H9 (cell line): Measurements from ENCODE around the gene KCNMB1. TPM values are rescaled to one million over a fixed set of nuclear protein-coding genes. Genes with fewer than 3 reads are reported as not detected.

Source experiments
- DNase-seq: peaks from one replicate; pipeline ENCODE4 v3.0.0-alpha.2; 2017
- H2AFZ ChIP-seq: one replicate; pipeline ENCODE4 v1.6.1; 2013; ENCODE audit warnings: mild to moderate bottlenecking, low read length, control low read depth, moderate library complexity
- H2AK5ac ChIP-seq: 2 replicates; pipeline ENCODE4 v1.6.1; 2013; ENCODE audit warnings: low read length, control low read depth, mixed read lengths; ENCODE audit not compliant: insufficient read length
- H2BK120ac ChIP-seq: one replicate; pipeline ENCODE4 v1.6.1; 2013; ENCODE audit warnings: low read depth, mild to moderate bottlenecking, low read length, control low read depth, inconsistent platforms; ENCODE audit not compliant: poor library complexity, severe bottlenecking
- H2BK12ac ChIP-seq: 2 replicates; pipeline ENCODE4 v1.6.1; 2013; ENCODE audit warnings: low read length, control low read depth, mixed read lengths, low read depth; ENCODE audit not compliant: insufficient read length
- H2BK15ac ChIP-seq: 2 replicates; pipeline ENCODE4 v1.6.1; 2013; ENCODE audit warnings: low read depth, low read length, control low read depth
- H2BK20ac ChIP-seq: one replicate; pipeline ENCODE4 v1.6.1; 2013; ENCODE audit warnings: low read depth, mild to moderate bottlenecking, low read length, control low read depth, inconsistent platforms; ENCODE audit not compliant: poor library complexity, severe bottlenecking
- H2BK5ac ChIP-seq: 2 replicates; pipeline ENCODE4 v1.6.1; 2013; ENCODE audit warnings: low read length, control low read depth, mixed read lengths; ENCODE audit not compliant: insufficient read length
- H3K14ac ChIP-seq: 2 replicates; pipeline ENCODE4 v1.6.1; 2013; ENCODE audit warnings: low read length, control low read depth; ENCODE audit not compliant: insufficient read depth
- H3K18ac ChIP-seq: 2 replicates; pipeline ENCODE4 v1.6.1; 2013; ENCODE audit warnings: low read depth, mild to moderate bottlenecking, mixed read lengths, low read length, control low read depth; ENCODE audit not compliant: insufficient read length
- H3K23ac ChIP-seq: 2 replicates; pipeline ENCODE4 v1.6.1; 2013; ENCODE audit warnings: low read length, control low read depth, mixed read lengths, low read depth; ENCODE audit not compliant: insufficient read length
- H3K23me2 ChIP-seq: 2 replicates; pipeline ENCODE4 v1.6.1; 2013; ENCODE audit warnings: low read depth, mild to moderate bottlenecking, mixed read lengths, low read length, control low read depth; ENCODE audit not compliant: insufficient read length, poor library complexity, severe bottlenecking
- H3K27ac ChIP-seq: 2 replicates; pipeline ENCODE4 v1.5.1; 2013; ENCODE audit warnings: low read length, control low read depth, mixed read lengths, low read depth; ENCODE audit not compliant: insufficient read length
- H3K27me3 ChIP-seq: 2 replicates; pipeline ENCODE4 v1.6.1; 2013; ENCODE audit warnings: low read length, control low read depth, inconsistent platforms; ENCODE audit not compliant: insufficient read depth
- H3K4ac ChIP-seq: 2 replicates; pipeline ENCODE4 v1.6.1; 2013; ENCODE audit warnings: low read depth, mild to moderate bottlenecking, control low read depth, inconsistent platforms, low read length, moderate library complexity
- H3K4me1 ChIP-seq: 2 replicates; pipeline ENCODE4 v1.6.1; 2013; ENCODE audit warnings: low read length, control low read depth, inconsistent platforms; ENCODE audit not compliant: insufficient read depth
- H3K4me2 ChIP-seq: 2 replicates; pipeline ENCODE4 v1.6.1; 2013; ENCODE audit warnings: low read length, control low read depth, mixed read lengths; ENCODE audit not compliant: insufficient read length, insufficient read depth
- H3K56ac ChIP-seq: 2 replicates; pipeline ENCODE4 v1.6.1; 2013; ENCODE audit warnings: low read depth, mild to moderate bottlenecking, mixed read lengths, low read length, control low read depth; ENCODE audit not compliant: insufficient read length
- H3K79me1 ChIP-seq: 2 replicates; pipeline ENCODE4 v1.6.1; 2013; ENCODE audit warnings: low read depth, mild to moderate bottlenecking, moderate library complexity, low read length, control low read depth, inconsistent platforms; ENCODE audit not compliant: insufficient read depth, poor library complexity, severe bottlenecking
- H3K79me2 ChIP-seq: 2 replicates; pipeline ENCODE4 v1.6.1; 2013; ENCODE audit warnings: low read length, control low read depth, inconsistent platforms; ENCODE audit not compliant: insufficient read depth
- H3K9ac ChIP-seq: 2 replicates; pipeline ENCODE4 v1.6.1; 2013; ENCODE audit warnings: low read length, control low read depth, mixed read lengths; ENCODE audit not compliant: insufficient read length; ENCODE audit errors: extremely low read depth
- H3K9me3 ChIP-seq: one replicate; pipeline ENCODE4 v1.6.1; 2013; ENCODE audit warnings: low read depth, low read length, inconsistent platforms; ENCODE audit not compliant: control insufficient read depth
- H3T11ph ChIP-seq: one replicate; pipeline ENCODE4 v1.6.1; 2013; ENCODE audit warnings: mild to moderate bottlenecking, low read length, control low read depth, inconsistent platforms
- H4K20me1 ChIP-seq: one replicate; pipeline ENCODE4 v1.6.1; 2013; ENCODE audit not compliant: control insufficient read depth, insufficient read length, insufficient read depth
- H4K5ac ChIP-seq: 2 replicates; pipeline ENCODE4 v1.6.1; 2013; ENCODE audit warnings: low read depth, mild to moderate bottlenecking, mixed read lengths, low read length, control low read depth; ENCODE audit not compliant: insufficient read length
- H4K8ac ChIP-seq: replicated peaks from 2 replicates; pipeline ENCODE4 v1.6.1; 2013; ENCODE audit warnings: low read length, control low read depth, mixed read lengths, low read depth; ENCODE audit not compliant: insufficient read length
- H4K91ac ChIP-seq: 2 replicates; pipeline ENCODE4 v1.6.1; 2013; ENCODE audit warnings: low read depth, mild to moderate bottlenecking, moderate library complexity, mixed read lengths, low read length, control low read depth; ENCODE audit not compliant: insufficient read length
- H3K27ac Mint-ChIP-seq, 3 experiments: 2 replicates in 2 of 3; 3 replicates in 1 of 3; pipeline ENCODE4 v1.8.0; 2020 to 2021; ENCODE audit warnings: mixed read lengths in 3 of 3, mild to moderate bottlenecking in 1 of 3, moderate library complexity in 1 of 3
- H3K27me3 Mint-ChIP-seq: 2 replicates; pipeline ENCODE4 v1.8.0; 2021; ENCODE audit warnings: low read depth, mild to moderate bottlenecking, moderate library complexity, mixed read lengths
- H3K36me3 Mint-ChIP-seq, 3 experiments: 2 replicates in 2 of 3; 3 replicates in 1 of 3; pipeline ENCODE4 v1.8.0; 2020 to 2021; ENCODE audit warnings: low read depth in 3 of 3, mixed read lengths in 3 of 3; ENCODE audit not compliant: insufficient read depth in 1 of 3
- H3K4me1 Mint-ChIP-seq, 2 experiments: 2 replicates each; pipeline ENCODE4 v1.8.0; 2020; ENCODE audit warnings: mixed read lengths in 2 of 2
- H3K4me3 Mint-ChIP-seq, 2 experiments: 2 replicates in 1 of 2; 3 replicates in 1 of 2; pipeline ENCODE4 v1.8.0; 2020 to 2021; ENCODE audit warnings: mild to moderate bottlenecking in 2 of 2, mixed read lengths in 2 of 2, moderate library complexity in 1 of 2
- H3K9me3 Mint-ChIP-seq, 2 experiments: 2 replicates in 1 of 2; 3 replicates in 1 of 2; pipeline ENCODE4 v1.8.0; 2020; ENCODE audit warnings: mild to moderate bottlenecking in 2 of 2, mixed read lengths in 2 of 2, moderate library complexity in 1 of 2
- CTCF ChIP-seq: fragments of 200-600 bp; sonication (generic); conservative IDR thresholded peaks from 3 replicates; pipeline ENCODE4 v1.8.0; 2021; ENCODE audit warnings: antibody characterized with exemption, mild to moderate bottlenecking
- WGBS: extraction: QIAGEN DNeasy Blood & Tissue Kit; methylation state at CpG from one replicate; pipeline ENCODE4 v1.1.7; 2013; ENCODE audit warnings: missing lambda C conversion rate, low lambda C conversion rate, mixed read lengths; ENCODE audit not compliant: insufficient read length; ENCODE audit errors: extremely low coverage; 5-methylcytosine and 5-hydroxymethylcytosine counted together
- total RNA-seq: library from RNA; stranded (reverse); gene quantifications from 2 replicates; pipeline ENCODE4 v1.2.1, GENCODE V29; 2021

KCNMB1 gene
- total RNA-seq, 1 experiment from 2014 or later: 0.28 TPM

GRCh38 chr5:170361116-170361515 lies 28.1 kb downstream of the KCNMB1 start:
- no peak overlapping the region for H2BK5ac ChIP-seq
- Mint-ChIP-seq H3K27ac (no peak overlapping the region), H3K27me3 (peaks cover 1% of the 10 kb centered on the region), H3K36me3 (no peaks in the 10 kb centered on the region; a peak in 1 of 7 replicates), H3K4me3 (no peak overlapping the region), H3K9me3 (no peaks in the 10 kb centered on the region; a peak in 1 of 5 replicates), H3K4me1 (peaks cover 20 to 33% of the 10 kb centered on the region in 2 experiments)
- H3K4ac ChIP-seq: no peak overlapping the region
- WGBS: no CpG with 5 or more reads among the region's 5 CpGs
- no peak overlapping the region for H3K56ac ChIP-seq
- H3K79me2 ChIP-seq: no peaks in the 10 kb centered on the region
- no peak overlapping the region for H2AK5ac ChIP-seq
- peak overlapping the region; percentile 18; the same call in 1 of the 2 replicates for H3K14ac ChIP-seq
- H3T11ph ChIP-seq: no peak overlapping the region
- no peak overlapping the region for H2AFZ ChIP-seq
- H2BK20ac ChIP-seq: no peak overlapping the region
- H3K23ac ChIP-seq: no peak overlapping the region
- H3K4me1 ChIP-seq: no peaks in the 10 kb centered on the region; the same call in 1 of the 2 replicates
- no peak overlapping the region for H2BK12ac ChIP-seq
- H4K20me1 ChIP-seq: no peaks in the 10 kb centered on the region
- H3K27me3 ChIP-seq: no peaks in the 10 kb centered on the region; the same call in 1 of the 2 replicates
- no peak overlapping the region for H3K4me2 ChIP-seq
- no peak overlapping the region for H3K27ac ChIP-seq
- no peaks in the 10 kb centered on the region for H3K9me3 ChIP-seq
- no peak overlapping the region for H4K5ac ChIP-seq
- H2BK15ac ChIP-seq: no peak overlapping the region
- no peak for TF ChIP-seq CTCF
- no peak overlapping the region for H2BK120ac ChIP-seq
- no peak overlapping the region for H4K8ac ChIP-seq
- H4K91ac ChIP-seq: no peak overlapping the region
- H3K23me2 ChIP-seq: no peaks in the 10 kb centered on the region
- H3K79me1 ChIP-seq: no peaks in the 10 kb centered on the region
- no peak overlapping the region for H3K9ac ChIP-seq
- DNase-seq: no peak
- peak overlapping the region; percentile 6 for H3K18ac ChIP-seq
